GM20431 (cell line): ENCODE measurements around the gene KRTAP2-4.
"Not testable (repeated sequence)": the region's sequence is repeated elsewhere in the genome, so short reads cannot be mapped to it uniquely, and the experiment has no call there.

Experiments used
- in situ Hi-C: fragments of 300-500 bp; cut with MseI, MboI; formaldehyde crosslinking; loops from one replicate; pipeline ENCODE4 v1.15.0; 2020; ENCODE audit warnings: low sequenced_read_pairs; ENCODE audit not compliant: unreplicated experiment

KRTAP2-4 gene

GRCh38 chr17:41073676-41074075 lies 8.0 kb upstream of the KRTAP2-4 start:
- in situ Hi-C loops: no loop called here

- in situ Hi-C loops: no loop called here
Observed at GRCh38 chr17:41071606-41072360, 6.1 kb upstream of the KRTAP2-4 start.

GRCh38 chr17:41069031-41069430 lies 3.4 kb upstream of the KRTAP2-4 start:
- in situ Hi-C loops: no loop called here

- in situ Hi-C loops: no loop called here
Observed at GRCh38 chr17:41067281-41067680, 1.6 kb upstream of the KRTAP2-4 start.

- in situ Hi-C loops: not testable (repeated sequence)
Observed at GRCh38 chr17:41065016-41065689, 526 bp downstream of the KRTAP2-4 start.

GRCh38 chr17:41064301-41064700 lies 1.4 kb downstream of the KRTAP2-4 start:
- in situ Hi-C loops: no loop called here

- in situ Hi-C loops: no loop called here
Observed at GRCh38 chr17:41063449-41063848, 2.2 kb downstream of the KRTAP2-4 start.

- in situ Hi-C loops: no loop called here
Observed at GRCh38 chr17:41061964-41062363, 3.7 kb downstream of the KRTAP2-4 start.

- in situ Hi-C loops: no loop called here
Observed at GRCh38 chr17:41060052-41060604, 5.6 kb downstream of the KRTAP2-4 start, which contains the start of gene KRTAP2-3. Gene KRTAP2-3 (minus strand): TSS chr17:41060114. CDS start chr17:41060050, 64 bp downstream.

GRCh38 chr17:41059276-41060051 lies 6.2 kb downstream of the KRTAP2-4 start:
- in situ Hi-C loops: not testable (repeated sequence)

- in situ Hi-C loops: no loop called here
Observed at GRCh38 chr17:41058741-41059140, 6.9 kb downstream of the KRTAP2-4 start.

GRCh38 chr17:41057547-41057946 lies 8.1 kb downstream of the KRTAP2-4 start:
- in situ Hi-C loops: no loop called here

- in situ Hi-C loops: not testable (repeated sequence)
Observed at GRCh38 chr17:41055130-41055529, 10.5 kb downstream of the KRTAP2-4 start, which contains the start of gene KRTAP2-2. Gene KRTAP2-2 (minus strand): TSS chr17:41055230. CDS start chr17:41055211, 19 bp downstream.

GRCh38 chr17:41054556-41054955 lies 11.1 kb downstream of the KRTAP2-4 start:
- in situ Hi-C loops: not testable (repeated sequence)

GRCh38 chr17:41054025-41054424 lies 11.7 kb downstream of the KRTAP2-4 start:
- in situ Hi-C loops: no loop called here

- in situ Hi-C loops: no loop called here
Observed at GRCh38 chr17:41052566-41052965, 13.1 kb downstream of the KRTAP2-4 start.

- in situ Hi-C loops: no loop called here
Observed at GRCh38 chr17:41049110-41049509, 16.6 kb downstream of the KRTAP2-4 start.

GRCh38 chr17:41048441-41048840 lies 17.2 kb downstream of the KRTAP2-4 start:
- in situ Hi-C loops: no loop called here

- in situ Hi-C loops: not testable (repeated sequence)
Observed at GRCh38 chr17:41046735-41047465, 18.8 kb downstream of the KRTAP2-4 start, which contains the start of gene KRTAP2-1. Gene KRTAP2-1 (minus strand): TSS chr17:41047316. CDS start chr17:41047267, 49 bp downstream.
